ENCODE measurements around the gene P3H2.

P3H2 gene

GRCh38 chr3:190024912-190025311, 95.8 kb downstream of the P3H2 start:
- CTCF ChIA-PET, result interaction anchor here (0.7 kb wide), 1 partner anchor 856 kb away, joined by 3 read pairs; no protein-coding TSS in a partner anchor
- Histone ChIP-seq H3K27ac (ENCODE audit: extremely low read depth, low read depth, low read length) (no peak overlapping the region), H3K36me3 (ENCODE audit: control insufficient read depth in 2 of 2, insufficient read depth in 1 of 2, low read length in 2 of 2) (no peaks in the 10 kb centered on the region), H3K4me1 (ENCODE audit: control insufficient read depth, insufficient read depth, low read length) (no peaks in the 10 kb centered on the region), H3K4me3 (ENCODE audit: low read depth, low read length) (no peak overlapping the region), H3K9me3 (ENCODE audit: control insufficient read depth, insufficient read depth, low read depth, low read length) (no peaks in the 10 kb centered on the region)
- POLR2A ChIA-PET, result interaction anchor here (0.7 kb wide), 1 partner anchor 9 kb away, joined by 4 read pairs; no protein-coding TSS in a partner anchor
- TF ChIP-seq ZNF2 (tag by site-specific recombination; IDR thresholded peaks at IDR 0.05) (no peak), ZNF211 (tag by site-specific recombination; IDR thresholded peaks at IDR 0.05; ENCODE audit: low read depth) (no peak), ZNF280D (tag by site-specific recombination; IDR thresholded peaks at IDR 0.05) (no peak)

- H3K4me1 ChIP-seq (ENCODE audit: control insufficient read depth, insufficient read depth, low read length), result no peaks in the 10 kb centered on the region
- H3K36me3 ChIP-seq (ENCODE audit: control insufficient read depth in 2 of 2, insufficient read depth in 1 of 2, low read length in 2 of 2), result no peaks in the 10 kb centered on the region
- no peak overlapping the region for H3K4me3 ChIP-seq (ENCODE audit: low read depth, low read length)
- no peak overlapping the region for H3K27ac ChIP-seq (ENCODE audit: extremely low read depth, low read depth, low read length)
- POLR2A ChIA-PET, result no interaction called here
- TF ChIP-seq YY1 (tag by site-specific recombination; IDR thresholded peaks at IDR 0.05) (no peak), ZSCAN18 (tag by site-specific recombination; IDR thresholded peaks at IDR 0.05) (no peak), ZNF777 (tag by site-specific recombination; IDR thresholded peaks at IDR 0.05; ENCODE audit: borderline replicate concordance) (no peak), ZNF837 (tag by site-specific recombination; IDR thresholded peaks at IDR 0.05) (no peak), ZSCAN30 (tag by site-specific recombination; IDR thresholded peaks at IDR 0.05) (no peak), ATF2 (tag by site-specific recombination; IDR thresholded peaks at IDR 0.05; ENCODE audit: low read depth) (no peak), ZNF76 (tag by site-specific recombination; IDR thresholded peaks at IDR 0.05; ENCODE audit: borderline replicate concordance, low read depth) (no peak), ZNF664 (tag by site-specific recombination; IDR thresholded peaks at IDR 0.05) (no peak)
- CTCF ChIA-PET, result no interaction called here
- H3K9me3 ChIP-seq (ENCODE audit: control insufficient read depth, insufficient read depth, low read depth, low read length), result no peaks in the 10 kb centered on the region
These were observed 100.9 kb downstream of the P3H2 start for GRCh38 chr3:190019844-190020243.

- H3K4me1 ChIP-seq (ENCODE audit: control insufficient read depth, insufficient read depth, low read length), result no peaks in the 10 kb centered on the region
- CTCF ChIA-PET, result interaction anchor here (1.2 kb wide), 1 partner anchor 90 kb away, joined by 3 read pairs; no protein-coding TSS in a partner anchor
- POLR2A ChIA-PET, result no interaction called here
- no peaks in the 10 kb centered on the region for H3K9me3 ChIP-seq (ENCODE audit: control insufficient read depth, insufficient read depth, low read depth, low read length)
- no peak overlapping the region for H3K27ac ChIP-seq (ENCODE audit: extremely low read depth, low read depth, low read length)
- no peak overlapping the region for H3K4me3 ChIP-seq (ENCODE audit: low read depth, low read length)
- no peaks in the 10 kb centered on the region for H3K36me3 ChIP-seq (ENCODE audit: control insufficient read depth in 2 of 2, insufficient read depth in 1 of 2, low read length in 2 of 2)
- TF ChIP-seq SP2 (tag by site-specific recombination; IDR thresholded peaks at IDR 0.05) (no peak), ZNF24 (tag by site-specific recombination; IDR thresholded peaks at IDR 0.05) (no peak), ZNF169 (tag by site-specific recombination; IDR thresholded peaks at IDR 0.05) (no peak), ZNF558 (tag by site-specific recombination; IDR thresholded peaks at IDR 0.05) (no peak), ZNF341 (tag by site-specific recombination; IDR thresholded peaks at IDR 0.05; ENCODE audit: low read depth) (no peak), ZNF501 (tag by site-specific recombination; IDR thresholded peaks at IDR 0.05) (no peak), ZNF596 (tag by site-specific recombination; IDR thresholded peaks at IDR 0.05) (no peak), ZNF830 (tag by site-specific recombination; IDR thresholded peaks at IDR 0.05; ENCODE audit: low read depth) (no peak), ZNF121 (tag by site-specific recombination; IDR thresholded peaks at IDR 0.05) (no peak), ZBTB11 (tag by site-specific recombination; conservative IDR thresholded peaks at IDR 0.05; ENCODE audit: low read depth) (no peak)
These were observed 101.7 kb downstream of the P3H2 start for GRCh38 chr3:190019006-190019405.
